HG02759 (cell line): ENCODE data around the gene MEF2C.

Experiments used
- ATAC-seq: cut with Tn5 transposase; IDR thresholded peaks from one replicate; pipeline ENCODE4 v1.9.1; 2021; ENCODE audit warnings: mild to moderate bottlenecking, moderate library complexity; ENCODE audit not compliant: unreplicated experiment

Gene MEF2C

GRCh38 chr5:88830567-88830966, 52.4 kb downstream of the MEF2C start:
- no peak for ATAC-seq

DNA sequence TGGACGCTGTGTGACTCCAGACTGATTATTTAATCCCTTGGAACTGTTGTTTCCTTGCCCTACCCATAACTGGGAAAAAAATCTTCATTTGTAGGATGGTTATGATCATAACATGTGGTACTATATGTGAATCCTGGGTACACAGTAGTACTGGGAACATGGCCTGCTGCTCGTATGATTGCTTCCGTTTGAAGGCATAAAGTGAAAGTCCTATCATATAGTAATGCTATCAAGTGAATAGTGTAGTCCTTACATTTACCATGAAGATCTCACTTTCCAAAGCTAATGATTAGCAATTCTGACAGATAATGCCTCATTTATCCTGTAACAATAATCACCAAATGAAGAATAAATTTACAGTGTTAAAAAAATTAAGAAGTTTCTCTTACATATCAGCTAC, 53.2 kb downstream of the MEF2C start:
- no peak for ATAC-seq

DNA sequence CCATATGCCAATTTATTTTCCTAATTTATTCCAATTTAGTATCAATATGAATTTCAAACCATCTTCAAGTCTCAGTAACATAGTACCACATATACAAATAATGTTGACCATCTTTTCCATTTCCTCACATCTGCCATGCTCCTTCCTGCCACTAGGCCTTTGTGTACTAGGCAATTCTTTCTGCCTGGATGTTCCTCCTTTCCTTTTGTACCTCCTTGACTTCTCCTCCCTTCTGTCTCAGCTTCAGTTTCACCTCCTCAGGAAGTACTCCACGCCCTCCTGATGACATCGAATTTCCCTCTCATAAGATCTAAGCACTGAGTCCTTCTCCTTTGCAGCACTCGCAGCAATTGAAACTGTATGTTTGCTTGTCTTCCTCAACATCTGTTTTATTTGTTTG, 53.9 kb downstream of the MEF2C start:
- ATAC-seq: no peak

- no peak for ATAC-seq
Measured at GRCh38 chr5:88827997-88828396, 55.0 kb downstream of the MEF2C start.

GRCh38 chr5:88826646-88827585, 56.1 kb downstream of the MEF2C start:
- ATAC-seq: peak; percentile 75

DNA sequence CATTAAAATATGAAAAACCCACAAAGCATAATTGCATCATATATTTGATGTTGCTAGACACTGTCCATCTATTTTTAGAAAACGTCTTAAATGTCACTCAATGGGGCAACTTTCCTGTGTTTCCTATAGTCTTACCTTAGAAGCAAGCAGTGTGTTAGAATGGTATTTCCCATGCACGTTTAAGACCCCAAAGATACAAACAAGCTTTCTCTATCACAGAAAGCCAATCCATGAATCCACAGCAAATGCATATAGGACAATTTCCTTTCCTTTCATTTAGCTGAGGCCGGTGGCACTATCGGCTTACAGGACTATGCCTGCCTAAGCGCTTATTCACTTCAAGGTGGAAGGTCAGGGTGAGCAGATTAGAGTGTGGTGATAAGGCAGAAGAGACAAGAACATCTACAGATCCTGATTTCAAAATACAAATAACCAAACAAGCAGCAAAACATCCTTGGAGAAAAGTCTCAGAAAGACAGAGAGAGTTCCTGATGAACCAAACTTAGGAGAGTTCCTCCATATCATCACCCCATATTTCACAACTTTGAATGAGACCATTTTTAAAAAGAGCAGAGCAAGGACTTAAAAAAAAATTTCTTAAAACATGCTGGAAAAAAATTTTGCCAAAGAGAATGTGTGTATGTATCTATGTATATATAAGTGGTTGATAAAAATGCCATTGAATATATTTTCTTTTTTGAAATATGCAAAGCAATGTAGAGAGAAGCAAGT, 57.2 kb downstream of the MEF2C start:
- no peak for ATAC-seq

- ATAC-seq: no peak
Measured at GRCh38 chr5:88824892-88825583, 57.9 kb downstream of the MEF2C start.

DNA sequence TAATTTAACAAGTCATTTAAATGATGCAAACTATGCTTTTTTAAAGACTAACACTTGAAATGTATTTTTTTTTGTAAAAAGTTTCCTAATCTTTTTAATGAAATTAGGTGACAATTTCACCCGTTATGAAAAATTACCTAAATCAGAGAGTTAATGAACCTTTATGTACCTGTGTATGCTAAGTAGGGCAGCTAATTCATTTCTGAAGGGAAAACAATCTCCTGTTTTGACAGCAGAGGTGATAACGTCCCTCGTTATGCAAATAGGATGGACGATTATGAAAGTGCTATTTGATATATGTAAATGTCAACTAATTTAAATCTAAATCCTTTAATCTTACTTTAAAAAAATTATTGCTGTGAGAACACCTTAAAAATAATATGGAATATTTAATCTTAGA, 58.8 kb downstream of the MEF2C start:
- no peak for ATAC-seq

DNA sequence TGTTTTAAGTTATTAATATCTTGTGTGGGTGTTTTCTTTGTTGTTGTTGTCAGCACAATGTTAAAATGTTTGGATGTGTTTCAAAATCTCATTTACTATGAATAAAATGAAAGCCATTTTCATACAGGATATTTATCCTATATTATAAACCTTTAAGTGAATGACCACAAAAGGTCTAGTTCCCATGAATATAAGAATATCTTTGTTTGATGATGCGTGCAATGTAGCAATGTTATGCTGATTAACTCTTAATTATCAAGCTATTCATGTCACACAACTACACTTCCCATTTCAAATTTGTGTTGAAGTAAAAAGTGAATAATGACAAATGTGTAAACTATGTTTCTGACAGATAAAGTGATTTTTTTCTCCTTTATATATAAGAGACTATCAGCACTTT, 59.8 kb downstream of the MEF2C start:
- no peak for ATAC-seq

DNA sequence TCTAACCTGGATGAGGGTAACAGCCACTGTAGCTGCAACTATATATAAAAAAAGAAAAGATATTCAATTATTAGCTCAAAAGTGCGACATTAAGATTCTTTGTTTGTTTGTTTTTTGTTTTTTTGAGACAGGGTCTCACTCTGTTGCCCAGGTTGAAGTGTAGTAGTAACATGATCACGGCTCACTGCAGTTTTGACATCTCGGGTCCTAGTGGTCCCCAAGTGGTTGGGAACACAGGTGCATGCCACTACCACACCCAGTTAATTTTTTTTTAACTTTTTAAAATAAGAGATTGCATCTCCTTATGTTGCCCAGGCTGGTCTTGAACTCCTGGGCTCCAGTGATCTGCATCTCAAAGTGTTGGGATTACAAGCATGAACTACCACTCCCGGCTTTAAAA, 61.8 kb downstream of the MEF2C start:
- no peak for ATAC-seq

DNA sequence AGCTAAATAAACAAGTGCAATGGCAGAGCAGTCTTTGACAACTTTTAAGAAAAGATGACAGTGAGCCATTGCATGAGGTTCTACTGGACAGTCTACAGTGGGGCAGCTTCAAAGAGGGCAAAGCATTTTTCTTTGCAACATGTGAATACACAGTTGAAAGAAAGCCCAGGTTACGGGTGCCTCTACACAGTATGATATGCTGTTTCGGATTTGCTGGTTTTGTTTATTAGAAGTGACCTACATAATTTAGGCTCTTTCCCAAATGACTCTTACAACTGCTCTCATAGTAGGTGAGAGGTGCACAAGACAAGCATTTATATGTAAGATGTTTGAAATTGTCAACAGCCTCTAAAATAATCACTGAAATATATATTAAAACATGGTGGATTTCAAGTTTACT, 62.4 kb downstream of the MEF2C start:
- ATAC-seq: no peak

- ATAC-seq: peak; percentile 27
Measured at GRCh38 chr5:88819301-88819999, 63.5 kb downstream of the MEF2C start.

DNA sequence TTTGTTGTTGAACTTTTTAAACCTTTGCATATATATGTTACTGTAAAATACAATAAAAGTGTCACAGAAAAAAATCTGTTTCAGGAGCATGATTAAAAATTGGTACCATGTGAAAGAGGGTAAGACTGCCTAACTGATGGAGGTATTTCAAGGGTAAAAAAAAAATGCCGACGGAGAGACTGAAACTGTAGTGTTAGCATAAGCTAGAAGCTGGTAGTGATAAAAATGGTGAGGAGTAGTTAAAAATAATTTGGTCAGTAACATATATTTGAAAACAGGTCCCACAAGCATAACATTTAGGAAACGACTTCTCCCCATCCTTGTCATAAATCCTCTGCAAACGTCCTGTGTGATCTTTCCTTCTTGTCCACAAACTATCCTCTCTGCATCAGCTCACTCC, 64.7 kb downstream of the MEF2C start:
- no peak for ATAC-seq

GRCh38 chr5:88816195-88816594, 66.8 kb downstream of the MEF2C start:
- no peak for ATAC-seq

- no peak for ATAC-seq
Measured at GRCh38 chr5:88815050-88815789, 67.8 kb downstream of the MEF2C start.

DNA sequence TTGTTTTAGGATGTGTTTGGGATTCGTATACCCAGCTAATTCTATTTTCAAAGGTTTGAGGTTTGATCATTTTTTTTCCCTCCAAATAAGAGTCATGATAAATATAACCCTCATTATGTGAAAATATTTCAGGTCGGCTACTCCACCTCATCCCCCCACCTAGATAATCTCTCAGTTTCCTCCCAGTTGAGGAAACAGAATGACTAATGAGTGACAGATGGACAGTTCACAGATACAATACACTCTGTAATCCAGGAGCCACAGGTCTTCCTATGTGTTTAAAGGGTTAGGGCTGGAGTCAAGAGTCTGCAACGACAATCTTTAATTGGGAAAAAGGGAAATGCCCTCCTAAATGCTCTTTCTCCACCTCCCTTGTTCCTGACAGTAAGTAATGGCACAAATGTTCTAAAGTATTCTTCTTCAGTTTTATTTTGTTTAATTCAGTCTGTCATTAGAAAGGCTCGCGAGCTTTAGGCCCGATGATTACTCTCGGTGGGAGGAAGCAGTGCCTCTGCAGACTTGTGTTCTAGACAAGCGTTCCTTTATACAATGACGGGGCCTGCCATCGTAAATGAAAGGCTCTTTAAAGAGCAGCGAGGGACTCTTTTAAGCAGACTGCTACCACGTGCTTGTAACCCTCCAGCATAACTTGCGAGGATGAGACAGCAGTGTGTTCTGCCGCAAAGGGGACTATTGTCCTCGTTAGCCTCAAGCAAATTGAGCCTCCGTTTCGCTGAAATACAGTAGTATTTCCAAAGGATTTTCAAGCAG, 69.0 kb downstream of the MEF2C start:
- ATAC-seq: peak; percentile 44

DNA sequence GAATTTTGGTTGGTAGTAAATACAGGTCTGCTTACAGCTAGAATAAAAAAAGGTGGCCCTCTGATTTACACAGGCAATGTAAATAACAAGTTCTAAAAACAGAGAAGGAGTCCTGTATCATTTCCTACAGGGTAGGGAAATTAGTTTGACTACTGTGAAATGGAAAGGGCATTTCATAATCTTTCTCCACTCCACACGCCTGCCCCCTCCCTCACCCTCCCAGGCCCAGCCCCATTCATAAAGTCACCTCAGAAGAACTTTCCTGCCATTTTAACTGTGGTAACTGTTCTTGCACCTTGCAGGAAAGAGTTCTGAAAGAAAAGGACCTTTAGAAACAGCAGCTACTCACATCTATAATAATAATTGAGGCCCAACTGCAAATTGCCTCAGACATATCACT, 69.7 kb downstream of the MEF2C start:
- ATAC-seq: no peak

DNA sequence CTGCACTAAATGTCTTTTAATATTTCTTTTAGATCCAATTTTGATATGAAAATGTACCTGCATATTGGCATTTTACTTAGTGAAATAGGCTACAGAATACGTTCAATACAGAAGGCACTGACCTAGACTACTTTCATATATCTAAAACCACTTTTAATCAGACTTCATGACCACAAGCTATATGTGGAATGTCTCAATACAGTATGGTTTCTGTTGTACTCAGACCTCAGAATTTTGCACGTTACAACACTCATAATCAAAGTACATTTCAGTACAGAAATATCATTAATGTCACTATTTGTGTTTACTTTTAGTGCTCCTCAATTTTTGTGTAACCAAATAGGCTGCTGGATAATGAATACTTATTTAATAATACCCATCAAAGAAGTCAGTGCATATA, 74.8 kb downstream of the MEF2C start:
- peak; percentile 82 for ATAC-seq

DNA sequence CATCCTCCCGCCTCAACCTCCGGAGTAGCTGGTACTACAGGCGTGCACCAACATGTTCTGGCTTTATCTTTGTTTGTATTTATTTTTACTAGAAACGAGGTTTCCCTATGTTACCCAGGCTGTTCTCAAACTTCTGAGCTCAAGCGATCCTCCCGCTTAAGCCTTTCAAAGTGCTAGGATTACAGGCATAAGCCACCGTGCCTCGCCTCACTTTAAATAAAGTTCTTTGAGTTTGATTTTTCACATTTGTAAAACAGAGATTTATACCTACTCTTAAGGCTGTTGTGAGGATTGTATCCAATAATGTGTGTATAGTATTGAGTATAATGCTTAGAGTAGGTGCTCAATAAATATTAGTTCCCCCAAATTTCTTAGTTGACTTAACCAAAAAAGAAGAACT, 75.7 kb downstream of the MEF2C start:
- no peak for ATAC-seq

GRCh38 chr5:88806338-88806737, 76.6 kb downstream of the MEF2C start:
- ATAC-seq: no peak
